ENCODE measurements around the gene ATRIP.
"Not testable (repeated sequence)": the region's sequence is repeated elsewhere in the genome, so short reads cannot be mapped to it uniquely, and the experiment has no call there.

The ATRIP gene

DNA sequence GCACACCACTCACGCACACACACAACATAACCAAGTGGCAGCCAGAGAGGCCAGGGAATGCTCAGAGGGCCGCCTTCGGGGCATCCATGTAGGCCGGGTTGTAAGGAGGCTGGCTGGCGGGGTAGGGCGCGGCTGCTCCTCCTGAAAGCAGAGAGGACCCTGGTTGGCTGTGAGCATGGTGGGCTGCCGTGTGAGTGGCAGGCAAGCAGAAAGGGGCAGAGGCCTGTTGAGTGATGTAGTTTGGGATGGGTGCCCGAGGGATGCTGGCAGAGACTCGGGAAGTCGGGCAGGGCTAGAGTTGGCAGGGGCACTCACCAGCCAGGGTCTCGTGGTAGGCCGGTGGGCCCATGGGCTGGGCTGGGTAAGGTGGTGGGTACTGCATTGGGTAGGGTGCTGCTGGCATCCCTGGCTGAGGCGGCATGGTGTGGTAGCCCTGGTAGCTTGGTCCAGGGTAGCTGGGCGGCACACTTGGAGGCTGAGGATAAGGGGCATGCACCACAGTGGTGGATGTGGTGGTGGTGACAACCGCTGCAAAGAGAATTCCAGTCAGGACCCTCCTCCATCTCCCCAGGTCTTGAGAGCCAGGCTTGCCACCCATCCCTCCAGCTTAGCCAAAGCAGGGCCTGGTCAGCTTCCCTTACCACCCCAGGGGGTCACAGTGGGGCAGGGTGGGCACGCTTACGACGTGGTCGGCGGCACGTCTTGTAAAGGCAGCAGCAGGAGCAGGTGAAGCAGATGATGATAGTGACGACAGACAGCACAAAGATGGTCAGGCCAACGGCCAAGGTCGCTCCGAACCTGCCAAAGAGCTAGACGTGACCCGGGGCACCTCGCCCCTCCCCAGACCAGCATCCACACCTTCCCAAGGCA, 22.7 kb downstream of the ATRIP start:
- 94 to 95% methylated on average over 29 of the region's 29 CpGs for WGBS, 2 experiments
- no peaks in the 10 kb centered on the region for H3K27me3 ChIP-seq (ENCODE audit: control insufficient read depth, insufficient read depth, low read length, poor library complexity, severe bottlenecking)
- no peaks in the 10 kb centered on the region for H3K9me3 ChIP-seq (ENCODE audit: control insufficient read depth, low read length)
- H3K4me3 ChIP-seq (ENCODE audit: insufficient read depth, low read depth, low read length): no peak overlapping the region
- H3K36me3 ChIP-seq (ENCODE audit: control insufficient read depth, insufficient read depth, low read length): no peaks in the 10 kb centered on the region
- no peak overlapping the region for H3K27ac ChIP-seq (ENCODE audit: insufficient read depth, low read depth, low read length, poor library complexity, severe bottlenecking)
- H3K4me1 ChIP-seq (ENCODE audit: control insufficient read depth, insufficient read depth, low read length): peaks cover 40% of the 10 kb centered on the region

DNA sequence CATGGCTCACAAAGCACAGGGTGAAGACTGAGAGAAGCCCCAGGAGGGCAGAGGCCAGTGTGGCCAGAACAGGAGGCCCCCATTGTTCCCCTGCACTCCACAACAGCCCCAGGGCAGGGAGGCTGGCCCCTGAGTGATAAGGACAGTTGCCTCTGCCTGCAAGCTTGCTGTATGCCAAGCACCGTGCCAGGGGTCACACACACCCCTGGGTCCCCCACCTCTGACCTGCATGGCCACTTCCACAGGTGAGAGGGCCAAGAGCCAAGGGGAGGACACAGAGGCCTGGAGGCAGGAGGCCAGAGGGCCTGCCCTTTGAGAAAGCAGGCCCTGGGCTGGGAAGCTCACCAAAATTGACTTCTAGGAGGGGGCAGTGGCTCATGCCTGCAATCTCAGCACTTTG, 23.7 kb downstream of the ATRIP start:
- H3K36me3 ChIP-seq (ENCODE audit: control insufficient read depth, insufficient read depth, low read length): no peaks in the 10 kb centered on the region
- WGBS, 2 experiments: 80 to 90% methylated on average over 1 of the region's 1 CpG
- no peak overlapping the region for H3K27ac ChIP-seq (ENCODE audit: insufficient read depth, low read depth, low read length, poor library complexity, severe bottlenecking)
- no peak overlapping the region for H3K4me3 ChIP-seq (ENCODE audit: insufficient read depth, low read depth, low read length)
- peaks cover 37% of the 10 kb centered on the region for H3K4me1 ChIP-seq (ENCODE audit: control insufficient read depth, insufficient read depth, low read length)
- H3K27me3 ChIP-seq (ENCODE audit: control insufficient read depth, insufficient read depth, low read length, poor library complexity, severe bottlenecking): no peaks in the 10 kb centered on the region
- no peaks in the 10 kb centered on the region for H3K9me3 ChIP-seq (ENCODE audit: control insufficient read depth, low read length)

DNA sequence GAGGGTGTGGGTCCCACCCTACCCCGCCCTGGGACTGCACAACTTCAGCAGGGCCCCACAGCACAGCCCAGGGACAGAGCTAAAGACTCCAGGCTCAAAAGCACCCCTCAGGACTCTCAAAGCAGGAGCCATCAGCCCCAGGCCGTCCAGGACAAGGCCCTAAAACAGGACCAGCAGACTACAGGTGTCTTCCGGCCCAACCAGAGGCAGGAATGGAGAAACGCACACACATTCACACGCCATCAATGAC, 26.1 kb downstream of the ATRIP start:
- no peaks in the 10 kb centered on the region for H3K9me3 ChIP-seq (ENCODE audit: control insufficient read depth, low read length)
- no peaks in the 10 kb centered on the region for H3K36me3 ChIP-seq (ENCODE audit: control insufficient read depth, insufficient read depth, low read length)
- H3K27me3 ChIP-seq (ENCODE audit: control insufficient read depth, insufficient read depth, low read length, poor library complexity, severe bottlenecking): no peaks in the 10 kb centered on the region
- H3K4me3 ChIP-seq (ENCODE audit: insufficient read depth, low read depth, low read length): peak overlapping the region; percentile 71
- peaks cover 24% of the 10 kb centered on the region for H3K4me1 ChIP-seq (ENCODE audit: control insufficient read depth, insufficient read depth, low read length)
- 8 to 16% methylated on average over 5 of the region's 5 CpGs for WGBS, 2 experiments
- H3K27ac ChIP-seq (ENCODE audit: insufficient read depth, low read depth, low read length, poor library complexity, severe bottlenecking): peak overlapping the region; percentile 92

DNA sequence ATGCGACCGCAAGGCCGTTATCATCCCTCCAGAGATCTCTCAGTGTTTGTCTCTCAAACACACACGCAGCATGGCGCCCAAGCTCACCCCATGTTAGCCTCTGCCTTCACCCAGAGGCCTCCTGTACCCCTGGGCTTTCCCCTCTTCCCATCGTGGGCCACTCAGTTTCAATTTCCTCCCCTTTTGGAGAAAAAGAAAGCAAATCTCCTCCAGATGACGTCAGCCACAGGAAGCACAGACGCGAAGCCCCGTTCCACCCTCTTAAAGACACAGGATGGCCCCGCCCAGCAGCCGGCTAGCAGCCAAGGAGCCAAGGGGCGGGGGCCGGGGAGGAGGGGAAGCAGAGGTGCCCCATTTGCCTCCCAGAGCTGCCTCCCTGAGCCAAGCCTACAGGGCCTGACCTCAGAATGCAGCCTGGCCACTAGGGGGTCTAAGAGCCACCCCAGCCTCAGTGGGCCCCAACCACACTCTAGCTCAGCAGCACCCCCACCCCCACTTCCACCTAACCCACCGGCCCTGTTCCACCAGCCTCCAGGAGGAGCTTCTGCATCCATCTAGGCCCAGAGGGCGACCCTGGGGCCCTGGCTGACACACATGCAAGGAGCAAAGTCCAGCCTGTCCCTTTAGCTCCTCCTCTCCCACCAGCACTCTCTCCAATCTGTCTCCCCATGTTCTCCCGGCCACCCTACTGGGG, 26.5 kb downstream of the ATRIP start:
- no peaks in the 10 kb centered on the region for H3K36me3 ChIP-seq (ENCODE audit: control insufficient read depth, insufficient read depth, low read length)
- no peaks in the 10 kb centered on the region for H3K27me3 ChIP-seq (ENCODE audit: control insufficient read depth, insufficient read depth, low read length, poor library complexity, severe bottlenecking)
- peak overlapping the region; percentile 71 for H3K4me3 ChIP-seq (ENCODE audit: insufficient read depth, low read depth, low read length)
- H3K27ac ChIP-seq (ENCODE audit: insufficient read depth, low read depth, low read length, poor library complexity, severe bottlenecking): peak overlapping the region; percentile 92
- peaks cover 24% of the 10 kb centered on the region for H3K4me1 ChIP-seq (ENCODE audit: control insufficient read depth, insufficient read depth, low read length)
- WGBS, 2 experiments: 5% methylated on average over 17 of the region's 17 CpGs
- no peaks in the 10 kb centered on the region for H3K9me3 ChIP-seq (ENCODE audit: control insufficient read depth, low read length)

DNA sequence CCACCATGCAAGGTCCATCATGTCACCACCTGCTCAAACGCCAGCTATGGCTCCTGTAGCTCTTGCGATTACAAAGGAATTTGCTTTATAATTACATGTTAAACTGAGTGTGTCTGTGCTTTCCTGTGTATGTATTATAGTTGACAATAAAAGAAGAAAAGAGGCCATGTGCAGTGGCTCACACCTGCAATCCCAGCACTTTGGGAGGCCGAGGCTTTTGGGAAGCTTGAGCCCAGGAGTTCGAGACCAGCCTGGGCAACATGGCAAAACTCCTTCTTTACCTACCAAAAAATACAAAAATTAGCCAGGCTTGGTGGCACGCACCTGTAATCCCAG, 27.0 kb downstream of the ATRIP start:
- H3K27me3 ChIP-seq (ENCODE audit: control insufficient read depth, insufficient read depth, low read length, poor library complexity, severe bottlenecking): no peaks in the 10 kb centered on the region
- no peak overlapping the region for H3K4me3 ChIP-seq (ENCODE audit: insufficient read depth, low read depth, low read length)
- H3K4me1 ChIP-seq (ENCODE audit: control insufficient read depth, insufficient read depth, low read length): peaks cover 24% of the 10 kb centered on the region
- no peaks in the 10 kb centered on the region for H3K9me3 ChIP-seq (ENCODE audit: control insufficient read depth, low read length)
- peak overlapping the region; percentile 92 for H3K27ac ChIP-seq (ENCODE audit: insufficient read depth, low read depth, low read length, poor library complexity, severe bottlenecking)
- no peaks in the 10 kb centered on the region for H3K36me3 ChIP-seq (ENCODE audit: control insufficient read depth, insufficient read depth, low read length)
- WGBS, 2 experiments: 71 to 78% methylated on average over 5 of the region's 5 CpGs

DNA sequence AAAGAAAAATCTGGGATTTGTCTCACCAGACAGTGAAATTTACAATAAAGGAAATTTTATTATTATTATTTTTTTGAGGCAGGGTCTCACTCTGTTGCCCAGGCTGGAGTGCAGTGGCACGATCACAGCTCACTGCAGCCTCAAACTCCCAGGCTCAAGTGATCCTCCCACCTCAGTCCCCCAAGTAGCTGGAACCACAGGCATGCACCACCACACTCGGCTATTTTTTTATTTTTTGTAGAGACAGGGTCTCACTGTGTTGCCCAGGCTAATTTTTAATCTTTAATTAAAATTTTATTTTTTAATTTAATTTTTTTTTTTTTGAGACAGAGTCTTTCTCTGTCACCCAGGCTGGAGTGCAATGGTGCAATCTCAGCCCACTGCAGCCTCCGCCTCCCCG, 27.5 kb downstream of the ATRIP start:
- H3K27ac ChIP-seq (ENCODE audit: insufficient read depth, low read depth, low read length, poor library complexity, severe bottlenecking); H3K36me3 ChIP-seq (ENCODE audit: control insufficient read depth, insufficient read depth, low read length); H3K4me3 ChIP-seq (ENCODE audit: insufficient read depth, low read depth, low read length); H3K9me3 ChIP-seq (ENCODE audit: control insufficient read depth, low read length); H3K27me3 ChIP-seq (ENCODE audit: control insufficient read depth, insufficient read depth, low read length, poor library complexity, severe bottlenecking): not testable (repeated sequence)
- H3K4me1 ChIP-seq (ENCODE audit: control insufficient read depth, insufficient read depth, low read length): peaks cover 24% of the 10 kb centered on the region
- 61 to 75% methylated on average over 3 to 4 of the region's 4 CpGs for whole genome bisulfite sequencing, 2 experiments

DNA sequence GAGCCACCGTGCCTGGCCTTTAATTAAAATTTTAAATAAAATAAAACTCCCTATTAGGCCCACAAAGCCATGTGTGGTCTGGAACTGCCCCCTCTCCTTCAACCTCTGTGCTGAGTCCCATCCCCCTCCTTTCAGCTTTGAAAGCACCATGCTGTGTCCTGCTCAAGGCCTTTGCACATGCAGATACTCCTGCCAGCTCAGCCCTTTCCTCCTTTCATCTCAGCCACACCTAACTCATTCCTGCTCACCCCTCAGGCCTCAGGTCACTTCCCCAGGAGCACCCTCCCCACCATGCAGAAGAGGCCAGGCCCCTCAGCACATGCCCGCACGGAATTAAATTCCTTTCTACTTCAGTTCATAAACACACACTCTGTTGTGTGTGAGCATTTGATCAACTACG, 28.1 kb downstream of the ATRIP start:
- 11% methylated on average over 4 of the region's 4 CpGs for WGBS, 2 experiments
- H3K27ac ChIP-seq (ENCODE audit: insufficient read depth, low read depth, low read length, poor library complexity, severe bottlenecking): no peak overlapping the region
- H3K27me3 ChIP-seq (ENCODE audit: control insufficient read depth, insufficient read depth, low read length, poor library complexity, severe bottlenecking): no peaks in the 10 kb centered on the region
- peaks cover 24% of the 10 kb centered on the region for H3K4me1 ChIP-seq (ENCODE audit: control insufficient read depth, insufficient read depth, low read length)
- no peaks in the 10 kb centered on the region for H3K9me3 ChIP-seq (ENCODE audit: control insufficient read depth, low read length)
- H3K36me3 ChIP-seq (ENCODE audit: control insufficient read depth, insufficient read depth, low read length): no peaks in the 10 kb centered on the region
- H3K4me3 ChIP-seq (ENCODE audit: insufficient read depth, low read depth, low read length): no peak overlapping the region

DNA sequence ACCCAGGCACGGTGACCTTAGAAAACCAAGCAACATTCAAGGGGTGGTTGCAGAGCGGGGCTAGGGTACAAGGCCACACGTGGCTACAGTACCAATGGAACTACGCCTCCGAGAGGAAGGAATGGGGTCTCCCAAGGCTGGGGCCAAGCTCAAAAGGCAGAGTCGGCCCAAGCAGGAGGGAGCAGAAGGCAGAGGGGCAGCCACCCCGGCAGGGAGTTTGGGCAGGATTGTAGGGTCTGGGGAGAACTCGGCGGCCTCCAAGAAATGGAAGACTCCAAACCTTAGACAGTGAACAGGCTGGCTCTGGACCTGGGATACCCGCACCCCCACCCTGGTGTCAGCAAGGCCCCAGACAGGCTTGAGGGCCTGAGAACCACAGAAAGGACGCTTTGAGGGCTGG, 28.7 kb downstream of the ATRIP start:
- Histone ChIP-seq H3K36me3 (ENCODE audit: control insufficient read depth, insufficient read depth, low read length) (no peaks in the 10 kb centered on the region), H3K4me3 (ENCODE audit: insufficient read depth, low read depth, low read length) (no peak overlapping the region), H3K27me3 (ENCODE audit: control insufficient read depth, insufficient read depth, low read length, poor library complexity, severe bottlenecking) (no peaks in the 10 kb centered on the region), H3K4me1 (ENCODE audit: control insufficient read depth, insufficient read depth, low read length) (peaks cover 24% of the 10 kb centered on the region), H3K27ac (ENCODE audit: insufficient read depth, low read depth, low read length, poor library complexity, severe bottlenecking) (no peak overlapping the region), H3K9me3 (ENCODE audit: control insufficient read depth, low read length) (no peaks in the 10 kb centered on the region)
- WGBS, 2 experiments: 64% methylated on average over 11 of the region's 11 CpGs

DNA sequence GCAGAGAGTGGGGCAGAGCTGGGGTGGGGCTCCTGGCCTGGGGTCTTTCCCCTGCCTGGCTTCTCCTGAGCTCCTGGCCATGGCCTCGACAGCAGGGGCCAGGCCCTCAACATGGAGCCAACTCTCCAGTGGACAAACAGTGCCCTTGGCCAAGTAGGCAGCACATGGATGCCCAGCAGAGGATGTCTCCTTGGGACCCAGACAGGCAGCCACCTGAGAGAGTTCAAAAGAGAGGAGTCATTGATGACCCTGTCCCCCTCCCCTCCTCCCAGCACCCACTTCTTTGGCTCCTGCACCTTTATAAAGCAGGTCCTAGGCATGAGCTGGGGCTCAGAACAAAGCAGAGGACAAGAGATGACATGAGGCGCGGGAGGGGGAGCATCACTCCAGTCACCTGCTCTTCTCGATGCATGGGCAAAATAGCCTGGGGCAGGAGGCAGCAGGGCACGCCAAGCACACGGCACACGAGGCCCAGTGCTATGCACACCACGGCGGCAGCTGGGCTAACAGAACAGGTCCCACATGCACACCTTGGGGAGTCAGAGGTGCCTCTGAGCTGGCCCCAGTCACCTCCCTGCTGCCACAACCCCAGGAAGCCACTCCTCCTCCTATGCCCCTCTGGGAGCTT, 30.0 kb downstream of the ATRIP start:
- 93 to 94% methylated on average over 9 of the region's 9 CpGs for WGBS, 2 experiments
- no peaks in the 10 kb centered on the region for H3K36me3 ChIP-seq (ENCODE audit: control insufficient read depth, insufficient read depth, low read length)
- no peak overlapping the region for H3K4me3 ChIP-seq (ENCODE audit: insufficient read depth, low read depth, low read length)
- no peaks in the 10 kb centered on the region for H3K27me3 ChIP-seq (ENCODE audit: control insufficient read depth, insufficient read depth, low read length, poor library complexity, severe bottlenecking)
- peaks cover 20% of the 10 kb centered on the region for H3K4me1 ChIP-seq (ENCODE audit: control insufficient read depth, insufficient read depth, low read length)
- H3K9me3 ChIP-seq (ENCODE audit: control insufficient read depth, low read length): no peaks in the 10 kb centered on the region
- no peak overlapping the region for H3K27ac ChIP-seq (ENCODE audit: insufficient read depth, low read depth, low read length, poor library complexity, severe bottlenecking)

DNA sequence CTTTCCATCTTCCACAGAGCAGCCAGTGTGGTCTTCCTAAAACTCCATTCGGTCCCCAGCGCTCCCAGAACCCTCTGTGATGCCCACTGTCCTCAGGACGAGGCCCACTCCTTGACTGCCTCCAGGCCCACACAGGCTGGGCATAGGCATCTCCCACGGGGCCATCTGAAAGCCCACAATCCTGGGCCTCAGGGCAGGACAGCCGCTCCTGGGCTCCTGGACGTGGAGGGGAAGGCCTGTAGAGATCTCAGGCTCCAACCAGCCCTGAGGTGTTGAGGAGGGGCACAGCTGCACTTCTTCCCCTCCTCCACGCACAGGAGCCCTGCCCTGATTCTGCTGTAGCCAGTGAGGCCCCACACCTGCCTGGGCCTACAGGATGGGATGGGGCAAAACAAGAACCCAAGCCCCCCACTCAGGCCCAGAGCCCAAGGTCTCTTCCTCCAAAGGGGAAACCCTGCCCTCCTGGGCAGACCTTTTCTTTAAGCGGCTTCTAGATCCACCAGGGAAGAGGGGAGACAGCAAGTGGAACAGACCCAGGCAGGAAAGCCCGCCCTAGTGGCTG, 31.5 kb downstream of the ATRIP start:
- no peaks in the 10 kb centered on the region for H3K27me3 ChIP-seq (ENCODE audit: control insufficient read depth, insufficient read depth, low read length, poor library complexity, severe bottlenecking)
- WGBS, 2 experiments: 88 to 89% methylated on average over 9 of the region's 9 CpGs
- H3K4me3 ChIP-seq (ENCODE audit: insufficient read depth, low read depth, low read length): no peak overlapping the region
- H3K4me1 ChIP-seq (ENCODE audit: control insufficient read depth, insufficient read depth, low read length): peaks cover 12% of the 10 kb centered on the region
- no peaks in the 10 kb centered on the region for H3K9me3 ChIP-seq (ENCODE audit: control insufficient read depth, low read length)
- H3K36me3 ChIP-seq (ENCODE audit: control insufficient read depth, insufficient read depth, low read length): no peaks in the 10 kb centered on the region
- no peak overlapping the region for H3K27ac ChIP-seq (ENCODE audit: insufficient read depth, low read depth, low read length, poor library complexity, severe bottlenecking)
